ENCODE results near the gene MTMR3.

- TF ChIP-seq CTCF (IDR thresholded peaks at IDR 0.05): no peak
- no peak for TF ChIP-seq EZH2 (IDR thresholded peaks at IDR 0.05)
- no peak for TF ChIP-seq EZH2phosphoT487 (IDR thresholded peaks at IDR 0.05)
Measured at GRCh38 chr22:29998627-29999384, 115.8 kb downstream of the MTMR3 start.

Data from neural progenitor cell (in vitro differentiated cells).